ENCODE data around the gene PGBD2. TPM values are rescaled to one million over a fixed set of nuclear protein-coding genes. Genes with fewer than 3 reads are reported as not detected.

The PGBD2 gene
- total RNA-seq, 1 experiment from 2014 or later, result 5.3 TPM

GRCh38 chr1:248914796-248915381, 8.9 kb downstream of the PGBD2 start:
- BruUV-seq (replicated peaks), result no TSS peak
- no peak overlapping the region for H3K4me3 ChIP-seq
- H3K36me3 ChIP-seq (ENCODE audit: low read depth), result peaks cover 3% of the 10 kb centered on the region; the same call in 1 of the 2 replicates
- no peaks in the 10 kb centered on the region for H3K9me2 ChIP-seq (ENCODE audit: insufficient read depth)
- H3K4me1 ChIP-seq (replicated peaks; ENCODE audit: insufficient read depth), result no peaks in the 10 kb centered on the region
- H3K79me2 ChIP-seq (ENCODE audit: low read depth), result no peaks in the 10 kb centered on the region
- H2AFZ ChIP-seq, result no peak overlapping the region
- DNase-seq, result no peak
- H3K27me3 ChIP-seq (ENCODE audit: insufficient read depth, low read depth), result no peaks in the 10 kb centered on the region
- H3F3A ChIP-seq (ENCODE audit: insufficient read depth, low read depth), result no peaks in the 10 kb centered on the region
- POLR2A ChIA-PET (ENCODE audit: unreplicated experiment), result interaction anchor here (0.6 kb wide), 1 partner anchor 89 kb away, joined by 7 read pairs; the partner anchor contains the start of gene SH3BP5L
- intact Hi-C loops (cut with micrococcal nuclease; ENCODE audit: unreplicated experiment), result no loop called here
- CTCF ChIA-PET, result no interaction called here
- TF ChIP-seq, protein P1, sequence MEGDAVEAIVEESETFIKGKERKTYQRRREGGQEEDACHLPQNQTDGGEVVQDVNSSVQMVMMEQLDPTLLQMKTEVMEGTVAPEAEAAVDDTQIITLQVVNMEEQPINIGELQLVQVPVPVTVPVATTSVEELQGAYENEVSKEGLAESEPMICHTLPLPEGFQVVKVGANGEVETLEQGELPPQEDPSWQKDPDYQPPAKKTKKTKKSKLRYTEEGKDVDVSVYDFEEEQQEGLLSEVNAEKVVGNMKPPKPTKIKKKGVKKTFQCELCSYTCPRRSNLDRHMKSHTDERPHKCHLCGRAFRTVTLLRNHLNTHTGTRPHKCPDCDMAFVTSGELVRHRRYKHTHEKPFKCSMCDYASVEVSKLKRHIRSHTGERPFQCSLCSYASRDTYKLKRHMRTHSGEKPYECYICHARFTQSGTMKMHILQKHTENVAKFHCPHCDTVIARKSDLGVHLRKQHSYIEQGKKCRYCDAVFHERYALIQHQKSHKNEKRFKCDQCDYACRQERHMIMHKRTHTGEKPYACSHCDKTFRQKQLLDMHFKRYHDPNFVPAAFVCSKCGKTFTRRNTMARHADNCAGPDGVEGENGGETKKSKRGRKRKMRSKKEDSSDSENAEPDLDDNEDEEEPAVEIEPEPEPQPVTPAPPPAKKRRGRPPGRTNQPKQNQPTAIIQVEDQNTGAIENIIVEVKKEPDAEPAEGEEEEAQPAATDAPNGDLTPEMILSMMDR (conservative IDR thresholded peaks at IDR 0.05), result no peak
- TF ChIP-seq EZH2 (IDR thresholded peaks at IDR 0.05; ENCODE audit: low read depth), result no peak
- H3K4me2 ChIP-seq, result no peak overlapping the region
- H3K27ac ChIP-seq, result no peak overlapping the region
- H3K9me3 ChIP-seq (ENCODE audit: insufficient read depth, low read depth), result no peaks in the 10 kb centered on the region
- H4K20me1 ChIP-seq (ENCODE audit: insufficient read depth), result no peaks in the 10 kb centered on the region

GRCh38 chr1:248918131-248918530, 12.1 kb downstream of the PGBD2 start:
- CTCF ChIA-PET, result no interaction called here
- no peaks in the 10 kb centered on the region for H3K27me3 ChIP-seq (ENCODE audit: insufficient read depth, low read depth)
- H3K4me1 ChIP-seq (replicated peaks; ENCODE audit: insufficient read depth), result no peaks in the 10 kb centered on the region
- TF ChIP-seq EZH2 (IDR thresholded peaks at IDR 0.05; ENCODE audit: low read depth), result no peak
- TF ChIP-seq, protein P1 (conservative IDR thresholded peaks at IDR 0.05), result no peak
- H3K79me2 ChIP-seq (ENCODE audit: low read depth), result no peaks in the 10 kb centered on the region
- no peak overlapping the region for H2AFZ ChIP-seq
- H3K4me3 ChIP-seq, result no peak overlapping the region
- POLR2A ChIA-PET (ENCODE audit: unreplicated experiment), result no interaction called here
- no peak for DNase-seq
- no peak overlapping the region for H3K27ac ChIP-seq
- no peaks in the 10 kb centered on the region for H3K9me2 ChIP-seq (ENCODE audit: insufficient read depth)
- H3K4me2 ChIP-seq, result no peak overlapping the region
- H3K9me3 ChIP-seq (ENCODE audit: insufficient read depth, low read depth), result no peaks in the 10 kb centered on the region
- BruUV-seq (replicated peaks), result no TSS peak
- intact Hi-C loops (cut with micrococcal nuclease; ENCODE audit: unreplicated experiment), result no loop called here
- H4K20me1 ChIP-seq (ENCODE audit: insufficient read depth), result no peaks in the 10 kb centered on the region
- H3F3A ChIP-seq (ENCODE audit: insufficient read depth, low read depth), result no peaks in the 10 kb centered on the region
- peaks cover 3% of the 10 kb centered on the region; the same call in 1 of the 2 replicates for H3K36me3 ChIP-seq (ENCODE audit: low read depth)

DNA sequence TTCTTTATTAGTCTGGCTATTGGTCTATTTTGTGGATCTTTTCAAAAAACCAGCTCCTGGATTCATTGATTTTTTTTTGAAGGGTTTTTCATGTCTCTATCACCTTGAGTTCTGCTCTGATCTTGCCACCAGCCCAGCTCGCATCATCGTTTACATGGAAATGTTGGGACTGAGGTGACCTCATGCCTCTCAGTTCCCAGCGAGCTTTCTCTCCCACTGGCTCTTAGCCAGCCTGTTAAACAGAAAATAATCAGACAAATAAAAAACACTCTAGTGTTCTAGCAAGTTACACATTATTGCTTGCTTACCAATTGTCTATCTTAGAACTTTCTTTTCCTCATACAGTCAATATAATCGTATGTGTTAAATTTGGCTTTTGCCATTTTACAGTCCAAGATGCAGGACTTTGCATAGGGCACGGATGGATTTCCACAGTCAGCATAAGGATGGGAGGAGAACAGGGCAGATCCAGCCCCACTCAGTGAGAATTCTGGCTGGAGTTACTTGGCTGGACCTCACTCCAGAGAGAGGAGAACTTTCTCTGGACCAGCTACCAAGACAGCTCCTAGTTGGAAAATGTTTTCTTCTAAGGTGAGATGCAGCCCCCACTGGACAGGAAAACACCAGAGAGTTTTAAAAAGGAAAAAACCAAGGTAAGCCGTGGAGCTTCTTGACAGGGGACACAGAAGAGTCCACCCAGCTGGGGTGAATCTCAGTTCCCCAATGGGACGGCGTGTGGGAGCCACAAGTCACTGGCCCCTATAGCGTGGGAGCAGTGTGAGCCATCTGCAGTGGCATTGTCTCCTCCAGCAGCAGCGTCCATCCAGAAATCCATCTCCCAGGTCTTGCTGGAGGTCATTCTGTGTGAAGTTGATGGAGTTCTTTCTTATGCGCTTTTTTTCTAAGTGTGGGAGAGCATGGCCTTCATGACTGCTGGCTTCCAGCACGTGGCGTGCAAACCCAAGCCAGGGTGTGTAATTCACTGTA, 17.6 kb downstream of the PGBD2 start:
- H3K9me3 ChIP-seq (ENCODE audit: insufficient read depth, low read depth), result no peaks in the 10 kb centered on the region
- no peaks in the 10 kb centered on the region for H3K9me2 ChIP-seq (ENCODE audit: insufficient read depth)
- H3K4me3 ChIP-seq, result no peak overlapping the region
- no peaks in the 10 kb centered on the region for H3K79me2 ChIP-seq (ENCODE audit: low read depth)
- H3K4me2 ChIP-seq, result no peak overlapping the region
- no peak overlapping the region for H3K27ac ChIP-seq
- no peaks in the 10 kb centered on the region for H4K20me1 ChIP-seq (ENCODE audit: insufficient read depth)
- TF ChIP-seq, protein P1 (conservative IDR thresholded peaks at IDR 0.05), result no peak
- no peak for TF ChIP-seq EZH2 (IDR thresholded peaks at IDR 0.05; ENCODE audit: low read depth)
- no peak for DNase-seq
- H2AFZ ChIP-seq, result no peak overlapping the region
- no peaks in the 10 kb centered on the region for H3K27me3 ChIP-seq (ENCODE audit: insufficient read depth, low read depth)
- no peaks in the 10 kb centered on the region for H3F3A ChIP-seq (ENCODE audit: insufficient read depth, low read depth)
- H3K36me3 ChIP-seq (ENCODE audit: low read depth), result 0 out of 2 replicates have a peak, but pooled peaks cover 3% of the 10 kb centered on the region
- ChIA-PET POLR2A (ENCODE audit: unreplicated experiment) (no interaction called here), CTCF (no interaction called here)
- BruUV-seq (replicated peaks), result no TSS peak
- H3K4me1 ChIP-seq (replicated peaks; ENCODE audit: insufficient read depth), result no peaks in the 10 kb centered on the region
- intact Hi-C loops (cut with micrococcal nuclease; ENCODE audit: unreplicated experiment), result no loop called here
